ENCODE results near the gene SLC25A12.

SLC25A12 gene

DNA sequence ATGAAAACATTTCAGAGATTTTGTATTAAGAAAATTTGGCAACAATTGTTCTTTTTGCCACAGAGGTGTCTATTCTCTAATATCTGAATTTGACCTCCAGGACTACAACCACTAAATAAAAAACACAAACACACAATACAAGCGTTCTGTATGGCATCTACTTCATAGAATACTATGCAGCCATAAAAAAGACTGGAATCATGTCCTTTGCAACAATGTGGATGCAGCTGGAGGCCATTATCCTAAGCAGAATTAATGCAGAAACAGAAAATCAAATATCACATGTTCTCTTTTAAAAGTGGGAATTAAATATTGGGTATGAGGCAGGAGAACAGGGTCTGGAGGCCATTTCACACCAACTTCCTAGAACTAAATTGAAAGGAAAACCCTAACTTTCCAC, 19.5 kb downstream of the SLC25A12 start:
- Histone ChIP-seq H3K27me3 (replicated peaks; ENCODE audit: insufficient read depth, low read length) (no peaks in the 10 kb centered on the region), H3K36me3 (replicated peaks; ENCODE audit: insufficient read depth, low read length) (no peaks in the 10 kb centered on the region; the same call in 1 of the 2 replicates), H3K9ac (ENCODE audit: low read length) (no peak overlapping the region), H3K79me2 (ENCODE audit: low read length) (peaks cover 50% of the 10 kb centered on the region), H3K27ac (ENCODE audit: low read length) (no peak overlapping the region), H3F3A (ENCODE audit: insufficient read depth, low read length) (no peaks in the 10 kb centered on the region), H2AFZ (ENCODE audit: low read length) (no peak overlapping the region), H3K4me1 (ENCODE audit: low read length) (no peaks in the 10 kb centered on the region), H3K9me2 (replicated peaks; ENCODE audit: insufficient read depth, low read length) (no peaks in the 10 kb centered on the region), H3K9me3 (replicated peaks; ENCODE audit: insufficient read depth, low read length) (no peaks in the 10 kb centered on the region), H3K4me3 (ENCODE audit: low read length) (no peak overlapping the region), H4K20me1 (ENCODE audit: insufficient read depth, low read length) (no peaks in the 10 kb centered on the region), H3K4me2 (ENCODE audit: low read depth, low read length) (no peak overlapping the region)
- no peak for DNase-seq
- TF ChIP-seq EZH2 (optimal IDR thresholded peaks at IDR 0.05; ENCODE audit: low read depth, low read length) (no peak), EZH2phosphoT487 (IDR thresholded peaks at IDR 0.05; ENCODE audit: low read length) (no peak)
- TF ChIP-seq, protein P1, sequence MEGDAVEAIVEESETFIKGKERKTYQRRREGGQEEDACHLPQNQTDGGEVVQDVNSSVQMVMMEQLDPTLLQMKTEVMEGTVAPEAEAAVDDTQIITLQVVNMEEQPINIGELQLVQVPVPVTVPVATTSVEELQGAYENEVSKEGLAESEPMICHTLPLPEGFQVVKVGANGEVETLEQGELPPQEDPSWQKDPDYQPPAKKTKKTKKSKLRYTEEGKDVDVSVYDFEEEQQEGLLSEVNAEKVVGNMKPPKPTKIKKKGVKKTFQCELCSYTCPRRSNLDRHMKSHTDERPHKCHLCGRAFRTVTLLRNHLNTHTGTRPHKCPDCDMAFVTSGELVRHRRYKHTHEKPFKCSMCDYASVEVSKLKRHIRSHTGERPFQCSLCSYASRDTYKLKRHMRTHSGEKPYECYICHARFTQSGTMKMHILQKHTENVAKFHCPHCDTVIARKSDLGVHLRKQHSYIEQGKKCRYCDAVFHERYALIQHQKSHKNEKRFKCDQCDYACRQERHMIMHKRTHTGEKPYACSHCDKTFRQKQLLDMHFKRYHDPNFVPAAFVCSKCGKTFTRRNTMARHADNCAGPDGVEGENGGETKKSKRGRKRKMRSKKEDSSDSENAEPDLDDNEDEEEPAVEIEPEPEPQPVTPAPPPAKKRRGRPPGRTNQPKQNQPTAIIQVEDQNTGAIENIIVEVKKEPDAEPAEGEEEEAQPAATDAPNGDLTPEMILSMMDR (IDR thresholded peaks at IDR 0.05; ENCODE audit: low read length) = no peak

GRCh38 chr2:171864357-171864985, 29.6 kb downstream of the SLC25A12 start:
- no peaks in the 10 kb centered on the region for H3K36me3 ChIP-seq (replicated peaks; ENCODE audit: insufficient read depth, low read length)
- H3K9ac ChIP-seq (ENCODE audit: low read length) = no peak overlapping the region
- TF ChIP-seq EZH2 (optimal IDR thresholded peaks at IDR 0.05; ENCODE audit: low read depth, low read length) (no peak), EZH2phosphoT487 (IDR thresholded peaks at IDR 0.05; ENCODE audit: low read length) (no peak)
- TF ChIP-seq, protein P1 (IDR thresholded peaks at IDR 0.05; ENCODE audit: low read length) = no peak
- no peak overlapping the region for H3K4me2 ChIP-seq (ENCODE audit: low read depth, low read length)
- no peaks in the 10 kb centered on the region for H3K9me3 ChIP-seq (replicated peaks; ENCODE audit: insufficient read depth, low read length)
- DNase-seq = no peak
- H4K20me1 ChIP-seq (ENCODE audit: insufficient read depth, low read length) = no peaks in the 10 kb centered on the region
- no peaks in the 10 kb centered on the region for H3K27me3 ChIP-seq (replicated peaks; ENCODE audit: insufficient read depth, low read length)
- H3K4me1 ChIP-seq (ENCODE audit: low read length) = no peaks in the 10 kb centered on the region
- H3K9me2 ChIP-seq (replicated peaks; ENCODE audit: insufficient read depth, low read length) = no peaks in the 10 kb centered on the region
- H3K79me2 ChIP-seq (ENCODE audit: low read length) = no peaks in the 10 kb centered on the region
- no peak overlapping the region for H3K4me3 ChIP-seq (ENCODE audit: low read length)
- no peaks in the 10 kb centered on the region for H3F3A ChIP-seq (ENCODE audit: insufficient read depth, low read length)
- no peak overlapping the region for H3K27ac ChIP-seq (ENCODE audit: low read length)
- no peak overlapping the region for H2AFZ ChIP-seq (ENCODE audit: low read length)

- no peaks in the 10 kb centered on the region for H3K79me2 ChIP-seq (ENCODE audit: low read length)
- H4K20me1 ChIP-seq (ENCODE audit: insufficient read depth, low read length) = no peaks in the 10 kb centered on the region
- no peak overlapping the region for H3K27ac ChIP-seq (ENCODE audit: low read length)
- no peaks in the 10 kb centered on the region for H3K9me2 ChIP-seq (replicated peaks; ENCODE audit: insufficient read depth, low read length)
- no peaks in the 10 kb centered on the region for H3K27me3 ChIP-seq (replicated peaks; ENCODE audit: insufficient read depth, low read length)
- H3F3A ChIP-seq (ENCODE audit: insufficient read depth, low read length) = no peaks in the 10 kb centered on the region
- H3K36me3 ChIP-seq (replicated peaks; ENCODE audit: insufficient read depth, low read length) = no peaks in the 10 kb centered on the region
- H3K4me1 ChIP-seq (ENCODE audit: low read length) = no peaks in the 10 kb centered on the region
- no peak for DNase-seq
- no peak overlapping the region for H2AFZ ChIP-seq (ENCODE audit: low read length)
- TF ChIP-seq, protein P1 (IDR thresholded peaks at IDR 0.05; ENCODE audit: low read length) = no peak
- TF ChIP-seq EZH2phosphoT487 (IDR thresholded peaks at IDR 0.05; ENCODE audit: low read length) (no peak), EZH2 (optimal IDR thresholded peaks at IDR 0.05; ENCODE audit: low read depth, low read length) (no peak)
- H3K9me3 ChIP-seq (replicated peaks; ENCODE audit: insufficient read depth, low read length) = no peaks in the 10 kb centered on the region
- no peak overlapping the region for H3K4me2 ChIP-seq (ENCODE audit: low read depth, low read length)
- no peak overlapping the region for H3K9ac ChIP-seq (ENCODE audit: low read length)
- no peak overlapping the region for H3K4me3 ChIP-seq (ENCODE audit: low read length)
These were observed 31.5 kb downstream of the SLC25A12 start for GRCh38 chr2:171862501-171862900.
